ENCODE results near the gene SSB. TPM values are rescaled to one million over a fixed set of nuclear protein-coding genes. Genes with fewer than 3 reads are reported as not detected.

SSB gene
- total RNA-seq: 139 and 141 TPM in 2 replicates
- long read RNA-seq, transcript SSB-206 (4 exons, 619 nt): minor isoform, 5 of 79 reads
- long read RNA-seq, transcript SSB-201 (12 exons, 1,709 nt): major isoform, 34 of 79 reads
- long read RNA-seq, partial matches to known transcripts: 31 of 79 reads
- long read RNA-seq, other reads (novel, unspliced or antisense): 9 of 79 reads

GRCh38 chr2:169798718-169799592 is at the start of gene SSB:
Gene SSB, plus strand, starts transcription at chr2:169798871. Its CDS starts 2,090 bp downstream, at chr2:169800961.
- Mint-ChIP-seq H3K9me3 (ENCODE audit: low read depth) (no peaks in the 10 kb centered on the region), H3K36me3 (ENCODE audit: insufficient read depth) (peaks cover 5% of the 10 kb centered on the region), H3K27ac (peak within 1 kb of the TSS; percentile 94), H3K4me1 (ENCODE audit: low read depth) (peaks cover 11% of the 10 kb centered on the region), H3K4me3 (ENCODE audit: low read depth) (peak within 1 kb of the TSS; percentile 87), H3K27me3 (no peaks in the 10 kb centered on the region)
- no peak for TF ChIP-seq CTCF (IDR thresholded peaks at IDR 0.05; ENCODE audit: unreplicated experiment)
- DNase-seq (ENCODE audit: low spot score, unreplicated experiment): peak; percentile 84

- peaks cover 9% of the 10 kb centered on the region for H3K4me1 Mint-ChIP-seq (ENCODE audit: low read depth)
- H3K27ac Mint-ChIP-seq: no peak overlapping the region
- no peak for TF ChIP-seq CTCF (IDR thresholded peaks at IDR 0.05; ENCODE audit: unreplicated experiment)
- no peaks in the 10 kb centered on the region for H3K27me3 Mint-ChIP-seq
- H3K4me3 Mint-ChIP-seq (ENCODE audit: low read depth): no peak overlapping the region
- peaks cover 30% of the 10 kb centered on the region for H3K36me3 Mint-ChIP-seq (ENCODE audit: insufficient read depth)
- H3K9me3 Mint-ChIP-seq (ENCODE audit: low read depth): peaks cover 6% of the 10 kb centered on the region
- DNase-seq (ENCODE audit: low spot score, unreplicated experiment): no peak
These were observed 45.9 kb upstream of the SSB start for GRCh38 chr2:169752752-169753151.

GRCh38 chr2:169755083-169755870 is 43.4 kb upstream of the SSB start:
- Mint-ChIP-seq H3K36me3 (ENCODE audit: insufficient read depth) (peaks cover 19% of the 10 kb centered on the region), H3K27me3 (no peaks in the 10 kb centered on the region), H3K4me3 (ENCODE audit: low read depth) (no peak overlapping the region), H3K9me3 (ENCODE audit: low read depth) (peaks cover 6% of the 10 kb centered on the region), H3K27ac (peak overlapping the region; percentile 82), H3K4me1 (ENCODE audit: low read depth) (peaks cover 9% of the 10 kb centered on the region)
- no peak for DNase-seq (ENCODE audit: low spot score, unreplicated experiment)
- TF ChIP-seq CTCF (IDR thresholded peaks at IDR 0.05; ENCODE audit: unreplicated experiment): no peak

GRCh38 chr2:169756342-169756741 is 42.3 kb upstream of the SSB start:
- H3K27me3 Mint-ChIP-seq: no peaks in the 10 kb centered on the region
- no peak overlapping the region for H3K27ac Mint-ChIP-seq
- H3K4me1 Mint-ChIP-seq (ENCODE audit: low read depth): peaks cover 9% of the 10 kb centered on the region
- DNase-seq (ENCODE audit: low spot score, unreplicated experiment): no peak
- no peak overlapping the region for H3K4me3 Mint-ChIP-seq (ENCODE audit: low read depth)
- peaks cover 9% of the 10 kb centered on the region for H3K9me3 Mint-ChIP-seq (ENCODE audit: low read depth)
- H3K36me3 Mint-ChIP-seq (ENCODE audit: insufficient read depth): peaks cover 18% of the 10 kb centered on the region
- TF ChIP-seq CTCF (IDR thresholded peaks at IDR 0.05; ENCODE audit: unreplicated experiment): no peak

GRCh38 chr2:169757356-169757755 is 41.3 kb upstream of the SSB start:
- Mint-ChIP-seq H3K4me3 (ENCODE audit: low read depth) (no peak overlapping the region), H3K36me3 (ENCODE audit: insufficient read depth) (peaks cover 22% of the 10 kb centered on the region), H3K9me3 (ENCODE audit: low read depth) (peaks cover 16% of the 10 kb centered on the region), H3K27ac (no peak overlapping the region), H3K27me3 (no peaks in the 10 kb centered on the region), H3K4me1 (ENCODE audit: low read depth) (peaks cover 14% of the 10 kb centered on the region)
- no peak for DNase-seq (ENCODE audit: low spot score, unreplicated experiment)
- no peak for TF ChIP-seq CTCF (IDR thresholded peaks at IDR 0.05; ENCODE audit: unreplicated experiment)

Measured in progenitor cell of endocrine pancreas (in vitro differentiated cells).